ENCODE data around the gene OSER1.

OSER1 gene

GRCh38 chr20:44248410-44248759 is 37.8 kb upstream of the OSER1 start:
- Histone ChIP-seq H3K4me3 (ENCODE audit: low read length) (no peak overlapping the region), H3K36me3 (ENCODE audit: control insufficient read depth, low read length) (no peaks in the 10 kb centered on the region)
- TF ChIP-seq CTCF (IDR thresholded peaks at IDR 0.05; ENCODE audit: low read depth, low read length, poor library complexity, severe bottlenecking) (no peak), EZH2phosphoT487 (IDR thresholded peaks at IDR 0.05; ENCODE audit: borderline replicate concordance, low read length) (no peak)

GRCh38 chr20:44247586-44248409 is 37.2 kb upstream of the OSER1 start:
- Histone ChIP-seq H3K4me3 (ENCODE audit: low read length) (no peak overlapping the region), H3K27me3 (ENCODE audit: control insufficient read depth, low read length) (no peaks in the 10 kb centered on the region), H3F3A (ENCODE audit: control insufficient read depth, insufficient read depth) (no peaks in the 10 kb centered on the region), H3K4me2 (ENCODE audit: low read length) (no peak overlapping the region), H3K4me1 (ENCODE audit: control insufficient read depth, low read length) (no peaks in the 10 kb centered on the region), H3K36me3 (ENCODE audit: control insufficient read depth, low read length) (no peaks in the 10 kb centered on the region), H4K20me1 (ENCODE audit: control insufficient read depth, insufficient read depth, low read depth, low read length) (no peaks in the 10 kb centered on the region), H3K9me3 (ENCODE audit: control insufficient read depth, insufficient read depth, low read length) (no peaks in the 10 kb centered on the region), H3K79me2 (ENCODE audit: control insufficient read depth, low read length) (no peaks in the 10 kb centered on the region), H3K9me2 (replicated peaks; ENCODE audit: control insufficient read depth, low read length) (no peaks in the 10 kb centered on the region), H3K27ac (ENCODE audit: low read depth, low read length) (no peak overlapping the region)
- TF ChIP-seq CTCF (IDR thresholded peaks at IDR 0.05; ENCODE audit: low read depth, low read length, poor library complexity, severe bottlenecking) (peak; percentile 63), EZH2phosphoT487 (IDR thresholded peaks at IDR 0.05; ENCODE audit: borderline replicate concordance, low read length) (no peak)

More at GRCh38 chr20:44248410-44248759, 37.8 kb upstream of the OSER1 start:
- Histone ChIP-seq H3K27me3 (ENCODE audit: control insufficient read depth, low read length) (no peaks in the 10 kb centered on the region), H3F3A (ENCODE audit: control insufficient read depth, insufficient read depth) (no peaks in the 10 kb centered on the region), H4K20me1 (ENCODE audit: control insufficient read depth, insufficient read depth, low read depth, low read length) (no peaks in the 10 kb centered on the region), H3K4me2 (ENCODE audit: low read length) (no peak overlapping the region), H3K4me1 (ENCODE audit: control insufficient read depth, low read length) (no peaks in the 10 kb centered on the region), H3K9me2 (replicated peaks; ENCODE audit: control insufficient read depth, low read length) (no peaks in the 10 kb centered on the region), H3K9me3 (ENCODE audit: control insufficient read depth, insufficient read depth, low read length) (no peaks in the 10 kb centered on the region), H3K27ac (ENCODE audit: low read depth, low read length) (no peak overlapping the region), H3K79me2 (ENCODE audit: control insufficient read depth, low read length) (no peaks in the 10 kb centered on the region)

GRCh38 chr20:44247131-44247571 is 36.6 kb upstream of the OSER1 start, which contains the start of gene GDAP1L1:
Gene GDAP1L1 (plus strand): TSS chr20:44247308. CDS start chr20:44247335, 27 bp downstream.
- H3F3A ChIP-seq (ENCODE audit: control insufficient read depth, insufficient read depth) = no peaks in the 10 kb centered on the region
- no peaks in the 10 kb centered on the region for H3K4me1 ChIP-seq (ENCODE audit: control insufficient read depth, low read length)
- TF ChIP-seq EZH2phosphoT487 (IDR thresholded peaks at IDR 0.05; ENCODE audit: borderline replicate concordance, low read length) (no peak), CTCF (IDR thresholded peaks at IDR 0.05; ENCODE audit: low read depth, low read length, poor library complexity, severe bottlenecking) (no peak)
- no peaks in the 10 kb centered on the region for H3K36me3 ChIP-seq (ENCODE audit: control insufficient read depth, low read length)
- no peaks in the 10 kb centered on the region for H4K20me1 ChIP-seq (ENCODE audit: control insufficient read depth, insufficient read depth, low read depth, low read length)
- H3K79me2 ChIP-seq (ENCODE audit: control insufficient read depth, low read length) = no peaks in the 10 kb centered on the region
- H3K9me3 ChIP-seq (ENCODE audit: control insufficient read depth, insufficient read depth, low read length) = no peaks in the 10 kb centered on the region
- H3K4me2 ChIP-seq (ENCODE audit: low read length) = no peak within 1 kb of the TSS
- H3K27me3 ChIP-seq (ENCODE audit: control insufficient read depth, low read length) = no peaks in the 10 kb centered on the region
- H3K27ac ChIP-seq (ENCODE audit: low read depth, low read length) = no peak within 1 kb of the TSS
- no peaks in the 10 kb centered on the region for H3K9me2 ChIP-seq (replicated peaks; ENCODE audit: control insufficient read depth, low read length)
- no peak within 1 kb of the TSS for H3K4me3 ChIP-seq (ENCODE audit: low read length)
